Kidney (tissue), 14 donors: Measurements from ENCODE around the gene MPPED1. TPM values are rescaled to one million over a fixed set of nuclear protein-coding genes. Genes with fewer than 3 reads are reported as not detected.

Experiments
- DNase-seq, 5 donors: peaks; one replicate each; pipeline ENCODE4 v3.0.0-alpha.2; 2013 to 2020
- FAIRE-seq: peaks from 2 replicates; lab custom pipeline; 2012; peaks lifted over from hg19 to GRCh38; lab: Jason Lieb, UNC
- H3K27ac ChIP-seq, 2 donors: one replicate each; pipeline ENCODE4 v1.7.0; 2013; ENCODE audit warnings: low read depth in 2 of 2, low read length in 2 of 2, inconsistent platforms in 1 of 2
- H3K27me3 ChIP-seq: one replicate; pipeline ENCODE4 v1.7.1; 2013; ENCODE audit warnings: low read length, inconsistent platforms; ENCODE audit not compliant: control insufficient read depth, insufficient read depth
- H3K36me3 ChIP-seq, 3 donors: one replicate each; pipeline versions ENCODE4 v1.7.0 to v1.7.1; 2013; ENCODE audit warnings: low read length in 3 of 3, control low read depth in 1 of 3, inconsistent platforms in 1 of 3; ENCODE audit not compliant: insufficient read depth in 3 of 3, control insufficient read depth in 2 of 3
- H3K4me1 ChIP-seq, 3 donors: one replicate each; pipeline versions ENCODE4 v1.7.0 to v1.7.1; 2013; ENCODE audit warnings: low read length in 3 of 3, inconsistent platforms in 1 of 3, low read depth in 1 of 3; ENCODE audit not compliant: control insufficient read depth in 2 of 3, insufficient read depth in 2 of 3
- H3K4me3 ChIP-seq, 3 donors: one replicate each; pipeline versions ENCODE4 v1.7.0 to v1.8.1; 2013; ENCODE audit warnings: low read length in 3 of 3, control low read depth in 1 of 3, inconsistent platforms in 1 of 3
- H3K9ac ChIP-seq, 3 donors: one replicate each; pipeline versions ENCODE4 v1.7.0 to v1.7.1; 2013; ENCODE audit warnings: low read length in 3 of 3, control low read depth in 1 of 3, inconsistent platforms in 1 of 3
- H3K9me3 ChIP-seq, 3 donors: one replicate each; pipeline versions ENCODE4 v1.7.0 to v1.7.1; 2013; ENCODE audit warnings: low read length in 3 of 3, control low read depth in 1 of 3, inconsistent platforms in 1 of 3; ENCODE audit not compliant: control insufficient read depth in 2 of 3, insufficient read depth in 1 of 3
- CTCF ChIP-seq: IDR thresholded peaks from 3 replicates; pipeline ENCODE4 v1.5.1; 2012; ENCODE audit warnings: mild to moderate bottlenecking, moderate library complexity, borderline replicate concordance; ENCODE audit not compliant: insufficient read depth; ENCODE audit errors: extremely low read depth
- intact Hi-C: fragments of 100-400 bp; cut with DNase I; formaldehyde crosslinking; loops from one replicate; pipeline ENCODE4 v1.11.1; 2022
- polyA plus RNA-seq: library from polyadenylated mRNA; stranded (reverse); fragments of 350-450 nt; fragmentation: Illumina TruSeq; extraction: RNeasy Lipid Tissue Mini Kit (QIAGEN cat#74804); gene quantifications from one replicate; pipeline ENCODE4 v1.2.3, GENCODE V29; 2014; ENCODE audit warnings: low read depth, low replicate concordance; ENCODE audit not compliant: insufficient read depth
- total RNA-seq: library from RNA; stranded (reverse); fragmentation: NEBNext Ultra II Directional; extraction: Animal tissue kit (Norgen Biotek cat#: 25700); gene quantifications from one replicate; pipeline ENCODE4 v1.2.1, GENCODE V29; 2021
- donor health status: control.
- donor health status: control.
- donor health status: control.
- donor health status: control.
- donor health status: control.
- donor health status: DM: yes; HTN: yes; CAD: no.
- donor health status: Normal renal cell carcinoma (clear cell type).

The MPPED1 gene
- total and polyA plus RNA-seq, 2 donors from 2014 or later: not detected

- FAIRE-seq: no peak
- H3K36me3 ChIP-seq: no peaks in the 10 kb centered on the region
- TF ChIP-seq CTCF: no peak
- intact Hi-C loops: no loop called here
- H3K9ac ChIP-seq: no peak overlapping the region
- no peak overlapping the region for H3K27ac ChIP-seq
- no peaks in the 10 kb centered on the region for H3K4me1 ChIP-seq
- H3K4me3 ChIP-seq: no peak overlapping the region
- H3K27me3 ChIP-seq: no peaks in the 10 kb centered on the region
- no peak for DNase-seq
- H3K9me3 ChIP-seq: no peaks in the 10 kb centered on the region
These were observed 38.0 kb downstream of the MPPED1 start for GRCh38 chr22:43449831-43450225.

DNA sequence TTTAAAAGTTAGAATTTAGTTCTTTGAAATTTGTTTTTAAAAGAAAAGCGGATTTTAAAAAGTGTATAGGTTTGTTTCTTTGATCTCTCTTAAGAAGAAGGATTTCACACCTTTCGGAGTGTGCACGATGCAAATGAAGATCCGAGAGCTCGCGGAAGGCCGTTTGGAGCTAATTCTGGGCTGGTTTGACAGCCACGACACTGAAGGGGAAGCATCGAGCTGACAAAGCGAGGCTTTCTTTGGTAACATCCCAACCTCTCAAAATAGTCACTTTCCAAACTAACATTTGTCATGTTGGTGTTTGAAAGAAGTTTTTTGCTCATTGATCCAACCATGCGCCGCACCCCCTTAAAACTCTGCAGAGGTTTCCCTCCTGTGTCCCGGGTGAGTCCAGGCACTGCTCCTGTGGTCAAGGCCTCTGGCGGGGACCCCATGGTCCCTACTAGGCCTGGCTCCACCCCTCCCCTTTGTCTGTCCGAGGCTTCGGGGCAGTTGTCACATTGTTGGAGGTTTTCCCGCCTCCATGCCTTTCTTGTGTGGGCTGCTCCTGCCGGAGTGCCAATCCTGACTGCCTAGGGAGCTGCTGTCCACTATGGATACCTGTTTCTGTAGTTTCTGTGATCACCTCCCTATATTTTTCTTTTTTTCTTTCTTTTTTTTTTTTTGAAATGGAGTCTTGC lies 39.7 kb downstream of the MPPED1 start:
- TF ChIP-seq CTCF: no peak
- H3K9me3 ChIP-seq: no peaks in the 10 kb centered on the region
- no peaks in the 10 kb centered on the region for H3K4me1 ChIP-seq
- intact Hi-C loops: no loop called here
- H3K9ac ChIP-seq: no peak overlapping the region
- DNase-seq (no peak), FAIRE-seq (no peak)
- no peaks in the 10 kb centered on the region for H3K36me3 ChIP-seq
- H3K4me3 ChIP-seq: no peak overlapping the region
- H3K27ac ChIP-seq: no peak overlapping the region
- H3K27me3 ChIP-seq: no peaks in the 10 kb centered on the region

DNA sequence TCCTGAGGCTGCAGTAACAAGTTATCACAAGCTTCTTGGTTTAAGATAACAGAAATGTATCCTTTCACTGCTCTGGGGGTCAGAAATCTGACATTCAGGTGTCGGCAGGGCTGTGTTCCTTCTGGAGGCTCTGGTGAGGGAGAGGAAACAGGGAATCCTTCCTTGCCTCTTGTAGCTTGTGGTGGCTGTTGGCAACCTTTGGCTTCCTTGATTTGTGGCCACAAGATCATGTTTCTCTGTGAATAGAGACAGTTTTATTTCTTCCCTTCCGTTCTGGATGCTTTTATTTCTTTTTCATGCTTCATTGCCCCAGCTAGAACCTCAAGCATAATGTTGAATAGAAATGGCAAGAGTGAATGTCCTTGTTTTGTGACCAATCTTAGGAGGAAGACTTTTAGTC lies 44.0 kb downstream of the MPPED1 start:
- Histone ChIP-seq H3K4me1 (no peaks in the 10 kb centered on the region), H3K36me3 (no peaks in the 10 kb centered on the region), H3K27ac (no peak overlapping the region), H3K9me3 (peaks cover 0 to 1% (median 0%) of the 10 kb centered on the region in 3 donors), H3K27me3 (no peaks in the 10 kb centered on the region), H3K4me3 (no peak overlapping the region), H3K9ac (no peak overlapping the region)
- intact Hi-C loops: no loop called here
- DNase-seq (peak in 4 of 5 donors; percentile 43 to 84 (median 65)), FAIRE-seq (no peak)
- no peak for TF ChIP-seq CTCF

- no peak overlapping the region for H3K27ac ChIP-seq
- no peaks in the 10 kb centered on the region for H3K36me3 ChIP-seq
- peaks cover 0 to 3% (median 0%) of the 10 kb centered on the region in 3 donors for H3K9me3 ChIP-seq
- no peak overlapping the region for H3K9ac ChIP-seq
- DNase-seq: no peak
- H3K4me1 ChIP-seq: no peaks in the 10 kb centered on the region
- no peaks in the 10 kb centered on the region for H3K27me3 ChIP-seq
- FAIRE-seq: no peak
- intact Hi-C loops: no loop called here
- no peak overlapping the region for H3K4me3 ChIP-seq
- TF ChIP-seq CTCF: no peak
These were observed 45.2 kb downstream of the MPPED1 start for GRCh38 chr22:43457002-43457401.
